Heart right ventricle (tissue), 16 donors: ENCODE data around the gene UBE2G2. TPM values are rescaled to one million over a fixed set of nuclear protein-coding genes. Genes with fewer than 3 reads are reported as not detected.

Experiments
- ATAC-seq, 8 donors: fragments of 200-7000 bp; cut with Tn5 transposase; one replicate each; pipeline ENCODE4 v1.9.1; 2020; ENCODE audit warnings: mild to moderate bottlenecking in 8 of 8, moderate library complexity in 8 of 8, moderate number of reproducible peaks in 1 of 8
- DNase-seq, 2 donors: peaks; one replicate each; pipeline ENCODE4 v3.0.0-alpha.2; 2020
- H3K27ac ChIP-seq, 10 donors: fragments of 200-600 bp; sonication (generic) in 2 of 10; one replicate each; pipeline versions ENCODE4 v1.5.0 to v1.8.0; 2020 to 2022; ENCODE audit warnings: mild to moderate bottlenecking in 3 of 10
- H3K27me3 ChIP-seq, 7 donors: fragments of 200-600 bp; one replicate each; pipeline ENCODE4 v1.8.0; 2021 to 2022; ENCODE audit warnings: mild to moderate bottlenecking in 2 of 7
- H3K36me3 ChIP-seq, 9 donors: fragments of 200-600 bp; sonication (generic) in 1 of 9; one replicate each; pipeline versions ENCODE4 v1.5.0 to v1.8.0; 2020 to 2022; ENCODE audit warnings: mild to moderate bottlenecking in 2 of 9
- H3K4me1 ChIP-seq, 9 donors: fragments of 200-600 bp; sonication (generic) in 1 of 9; one replicate each; pipeline versions ENCODE4 v1.5.0 to v1.8.0; 2020 to 2022; ENCODE audit warnings: mild to moderate bottlenecking in 4 of 9
- H3K4me3 ChIP-seq, 10 donors: fragments of 200-600 bp; sonication (generic) in 2 of 10; one replicate each; pipeline versions ENCODE4 v1.5.0 to v1.8.0; 2020 to 2022; ENCODE audit warnings: mild to moderate bottlenecking in 7 of 10, moderate library complexity in 2 of 10
- H3K9me3 ChIP-seq, 11 donors: fragments of 200-600 bp in 10 of 11; sonication (generic) in 2 of 11; one replicate each; pipeline versions ENCODE4 v1.5.0 to v1.8.0; 2013 to 2022; ENCODE audit warnings: mild to moderate bottlenecking in 2 of 11, control low read depth in 1 of 11, moderate library complexity in 1 of 11
- WGBS, 2 donors: extraction: QIAGEN DNeasy Blood & Tissue Kit; methylation state at CpG; one replicate each; pipeline ENCODE4 v1.1.7; 2013; ENCODE audit warnings: inconsistent platforms in 1 of 2; 5-methylcytosine and 5-hydroxymethylcytosine counted together
- intact Hi-C, 10 donors: fragments of 100-400 bp; cut with DNase I; formaldehyde crosslinking; loops; one replicate each; pipeline versions ENCODE4 v1.11.1 to v1.14.2; 2022
- polyA plus RNA-seq, 2 donors: library from polyadenylated mRNA; stranded (reverse); fragments of 200-250 nt; gene quantifications; one replicate each; pipeline ENCODE4 v1.2.3, GENCODE V29; 2013
- total RNA-seq, 10 donors: library from RNA; stranded (reverse); fragmentation: NEBNext Ultra II Directional in 3 of 10; extraction: Animal tissue kit (Norgen Biotek cat#: 25700) in 3 of 10; gene quantifications; one replicate each; pipeline versions ENCODE4 v1.2.1 to v1.2.4, GENCODE V29; 2021 to 2023
- TF ChIP-seq, protein P1 (sequence below), 9 donors: fragments of 200-600 bp; sonication (generic) in 2 of 9; IDR thresholded peaks; one replicate each; pipeline versions ENCODE4 v1.5.0 to v1.8.0; 2021 to 2022; ENCODE audit warnings: antibody characterized with exemption in 9 of 9, mild to moderate bottlenecking in 5 of 9, moderate library complexity in 1 of 9
- donor health status: Arrhythmogenic right ventricular cardiomyopathy.
- donor health status: ischemic (EF 13 %, LVEDD 7.1; RV severe dilation, severe dysfunction).
- donor health status: healthy with polysubstance abuse.
- donor health status: DM: no; HTN: yes; CAD: no.
- donor health status: DM: no; HTN: no; CAD: no.
- donor health status: ischemic (EF 25% LVEDD 6.9; RV normal size, moderate dysfunction).
- donor health status: ischemic (EF 25% LVEDD 5.7; RV mildly dilated, moderate dysfunction).
- donor health status: healthy.
- donor health status: DM: yes; HTN: yes; CAD: no.
- donor health status: Ischemic cardiomyopathy.
- donor health status: ischemic (EF 35%, LVEDD 5.7; RV mildly dilated, moderate dysfunction).
- donor health status: nonischemic (EF 11% LVEDD 7.7; RV severe dilation, severe dysfunction).
- donor health status: DM: yes; HTN: yes; CAD: no.
- donor health status: PGD.
- donor health status: ischemic (EF 29% LVEDD 5.4; RV normal size, mild dysfunction).
- donor health status: nonischemic (EF 23%, LVEDD 6.1; RV moderate dilation, normal function).

The UBE2G2 gene
- total and polyA plus RNA-seq, 12 donors: 39.6 to 89.5 (median 63.2) TPM

DNA sequence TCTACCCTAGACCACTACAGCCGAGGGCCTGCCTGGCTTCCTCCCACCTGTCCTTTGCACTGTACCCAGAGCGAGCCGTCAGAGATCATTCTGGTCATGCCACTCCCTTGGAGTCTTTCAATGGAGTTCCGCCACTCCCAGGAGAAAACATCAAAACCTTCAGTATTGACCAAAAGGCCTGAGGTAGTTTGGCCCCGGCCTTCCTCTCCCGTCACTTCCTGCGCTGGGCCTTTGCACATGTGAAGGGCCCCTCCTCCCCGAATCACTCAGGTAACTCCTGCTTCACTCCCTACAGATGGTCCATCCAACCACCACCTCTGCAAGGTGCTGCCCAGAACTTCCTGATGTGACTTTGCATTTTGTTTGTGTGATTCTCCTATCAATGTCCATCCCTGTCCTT is 26.6 kb downstream of the UBE2G2 start:
- ATAC-seq: no peak
- H3K27me3 ChIP-seq: no peaks in the 10 kb centered on the region
- H3K27ac ChIP-seq: no peak overlapping the region
- WGBS, 2 donors: 96% methylated on average over 8 of the region's 8 CpGs
- no peak for DNase-seq
- H3K9me3 ChIP-seq: no peaks in the 10 kb centered on the region
- H3K4me1 ChIP-seq: peaks cover 0 to 10% (median under 1%) of the 10 kb centered on the region in 9 donors
- TF ChIP-seq, protein P1, sequence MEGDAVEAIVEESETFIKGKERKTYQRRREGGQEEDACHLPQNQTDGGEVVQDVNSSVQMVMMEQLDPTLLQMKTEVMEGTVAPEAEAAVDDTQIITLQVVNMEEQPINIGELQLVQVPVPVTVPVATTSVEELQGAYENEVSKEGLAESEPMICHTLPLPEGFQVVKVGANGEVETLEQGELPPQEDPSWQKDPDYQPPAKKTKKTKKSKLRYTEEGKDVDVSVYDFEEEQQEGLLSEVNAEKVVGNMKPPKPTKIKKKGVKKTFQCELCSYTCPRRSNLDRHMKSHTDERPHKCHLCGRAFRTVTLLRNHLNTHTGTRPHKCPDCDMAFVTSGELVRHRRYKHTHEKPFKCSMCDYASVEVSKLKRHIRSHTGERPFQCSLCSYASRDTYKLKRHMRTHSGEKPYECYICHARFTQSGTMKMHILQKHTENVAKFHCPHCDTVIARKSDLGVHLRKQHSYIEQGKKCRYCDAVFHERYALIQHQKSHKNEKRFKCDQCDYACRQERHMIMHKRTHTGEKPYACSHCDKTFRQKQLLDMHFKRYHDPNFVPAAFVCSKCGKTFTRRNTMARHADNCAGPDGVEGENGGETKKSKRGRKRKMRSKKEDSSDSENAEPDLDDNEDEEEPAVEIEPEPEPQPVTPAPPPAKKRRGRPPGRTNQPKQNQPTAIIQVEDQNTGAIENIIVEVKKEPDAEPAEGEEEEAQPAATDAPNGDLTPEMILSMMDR (IDR thresholded peaks at IDR 0.05): no peak
- H3K4me3 ChIP-seq: no peak overlapping the region
- peaks cover 0 to 92% (median 51%) of the 10 kb centered on the region in 9 donors for H3K36me3 ChIP-seq
- intact Hi-C loops: no loop called here

DNA sequence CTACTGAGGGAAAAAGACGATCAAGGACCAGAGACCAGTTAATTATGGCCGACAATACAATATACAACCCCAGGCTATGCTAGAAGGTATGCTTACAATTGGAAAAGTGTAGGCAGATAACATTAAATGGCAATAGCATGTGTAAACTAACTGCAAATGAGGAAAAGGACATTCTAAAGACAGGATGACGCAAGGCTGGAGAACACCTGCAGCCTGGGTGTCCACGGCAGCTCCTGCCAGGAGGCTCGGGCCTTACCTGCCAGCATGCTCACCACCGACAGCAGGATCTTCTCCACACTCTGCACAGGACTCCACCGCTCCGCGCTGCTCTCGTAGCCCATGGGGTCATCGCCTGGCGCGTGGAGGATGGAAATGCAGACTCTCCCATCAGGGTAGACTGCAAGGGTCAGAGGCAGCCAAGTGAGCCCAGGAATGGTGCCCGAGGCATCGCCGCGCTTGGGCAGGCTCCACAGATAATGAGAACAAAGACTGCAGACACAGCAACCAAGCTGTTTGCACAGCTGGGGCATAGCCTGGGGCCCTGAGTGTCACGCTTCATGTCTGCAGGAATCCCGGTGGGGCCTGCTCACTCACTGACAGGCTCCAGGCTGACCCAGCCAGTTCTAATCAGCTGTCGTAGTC is 28.2 kb downstream of the UBE2G2 start:
- ATAC-seq: no peak
- Histone ChIP-seq H3K9me3 (no peaks in the 10 kb centered on the region), H3K4me3 (no peak overlapping the region), H3K4me1 (no peaks in the 10 kb centered on the region), H3K27ac (no peak overlapping the region), H3K36me3 (peaks cover 0 to 97% (median 56%) of the 10 kb centered on the region in 9 donors), H3K27me3 (no peaks in the 10 kb centered on the region)
- DNase-seq: no peak
- intact Hi-C loops: no loop called here
- TF ChIP-seq, protein P1 (IDR thresholded peaks at IDR 0.05): no peak
- 95 to 96% methylated on average over 20 of the region's 20 CpGs for WGBS, 2 donors

DNA sequence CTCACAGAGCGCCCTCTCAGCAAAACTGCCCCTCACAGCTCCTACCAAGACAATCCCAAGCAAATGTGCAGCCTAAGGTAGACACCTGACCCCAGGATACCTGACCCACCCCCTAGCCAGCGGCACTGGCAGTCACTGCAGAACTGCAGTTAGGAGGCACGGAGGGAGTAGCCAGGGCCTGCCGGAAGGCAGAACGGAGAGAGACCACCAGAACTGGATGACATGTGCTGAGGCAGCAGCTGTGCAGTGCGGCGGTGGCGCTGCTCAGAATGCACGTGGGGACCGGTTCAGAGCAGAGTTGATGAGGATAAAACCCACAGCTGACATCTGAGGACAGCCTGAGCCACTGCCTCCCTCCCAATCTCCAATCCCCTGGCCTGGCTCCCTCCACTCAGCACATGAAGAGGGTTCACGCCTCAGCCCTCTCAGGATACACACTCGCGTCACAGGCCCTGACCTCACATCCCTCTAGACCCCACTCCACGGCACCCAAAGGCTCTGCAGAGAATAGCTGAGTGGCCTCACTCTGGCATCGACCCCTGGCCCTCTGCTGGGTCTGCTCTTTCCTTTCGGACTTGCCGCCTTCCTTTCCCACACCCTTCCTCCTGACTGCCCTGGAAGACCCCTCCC is 29.6 kb downstream of the UBE2G2 start:
- intact Hi-C loops: no loop called here
- peaks cover 0 to 89% (median 54%) of the 10 kb centered on the region in 9 donors for H3K36me3 ChIP-seq
- TF ChIP-seq, protein P1 (IDR thresholded peaks at IDR 0.05): no peak
- DNase-seq (no peak), ATAC-seq (no peak)
- no peak overlapping the region for H3K27ac ChIP-seq
- H3K4me3 ChIP-seq: no peak overlapping the region
- no peaks in the 10 kb centered on the region for H3K9me3 ChIP-seq
- H3K4me1 ChIP-seq: no peaks in the 10 kb centered on the region
- WGBS, 2 donors: 93 to 97% methylated on average over 17 of the region's 17 CpGs
- H3K27me3 ChIP-seq: no peaks in the 10 kb centered on the region

DNA sequence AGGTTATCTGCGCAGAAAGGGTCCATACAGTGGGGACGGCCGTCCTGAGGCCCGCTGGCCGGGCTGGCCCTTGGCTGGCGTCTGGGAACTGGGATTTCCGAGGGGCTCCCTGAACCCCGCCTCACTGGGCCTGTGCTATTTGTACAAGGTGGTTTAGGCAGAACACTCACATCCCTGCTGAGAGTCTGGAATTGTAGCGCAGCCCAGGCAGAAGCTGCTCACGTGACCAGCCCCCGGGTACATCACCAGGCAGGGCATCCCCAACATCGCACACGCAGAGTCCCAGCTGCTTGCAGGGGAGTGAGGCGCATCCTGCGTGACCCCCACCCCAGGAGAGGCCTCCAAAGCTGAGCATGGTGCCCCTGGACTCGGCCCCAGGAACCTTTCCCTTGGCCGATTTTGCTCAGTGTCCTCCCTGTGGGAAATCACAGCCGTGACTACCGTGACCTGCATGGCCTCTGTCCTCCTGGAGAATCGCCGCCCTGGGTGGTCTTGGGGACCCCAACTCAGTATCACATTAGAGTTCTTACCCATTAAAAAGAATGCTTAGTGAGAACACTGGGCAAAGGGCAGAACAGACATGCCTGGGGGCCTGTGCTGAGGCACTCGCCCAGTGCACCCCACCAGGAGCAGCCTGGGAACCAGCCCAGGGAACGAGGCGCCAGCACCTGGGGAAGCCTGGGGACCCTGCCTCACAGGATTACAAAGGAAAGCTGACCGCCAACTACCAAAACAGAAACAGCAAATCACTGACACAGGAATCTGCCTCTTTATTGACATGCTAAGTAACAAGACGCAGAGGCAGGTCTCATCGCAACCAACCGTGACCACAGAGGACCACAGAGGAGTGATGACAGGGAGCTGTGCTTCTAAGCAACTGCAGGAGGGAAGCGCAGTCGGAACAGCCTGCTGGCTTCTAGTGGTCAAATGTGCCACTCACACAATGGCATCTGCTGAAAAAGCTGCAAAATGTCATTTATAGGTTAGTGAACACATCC is 33.5 kb downstream of the UBE2G2 start:
- Histone ChIP-seq H3K27ac (no peak overlapping the region), H3K4me1 (peaks cover 0 to 12% (median 0%) of the 10 kb centered on the region in 9 donors), H3K4me3 (no peak overlapping the region), H3K27me3 (no peaks in the 10 kb centered on the region), H3K9me3 (no peaks in the 10 kb centered on the region), H3K36me3 (peaks cover 0 to 51% (median 29%) of the 10 kb centered on the region in 9 donors)
- TF ChIP-seq, protein P1 (IDR thresholded peaks at IDR 0.05): no peak
- intact Hi-C loops: no loop called here
- DNase-seq (no peak), ATAC-seq (no peak)
- WGBS, 2 donors: 88 to 89% methylated on average over 30 of the region's 30 CpGs
